CD4-positive, alpha-beta T cell treated with Interleukin-15 for 4 hours (primary cell): Measurements from ENCODE around the gene ASB18.
"Not testable (repeated sequence)": the region's sequence is repeated elsewhere in the genome, so short reads cannot be mapped to it uniquely, and the experiment has no call there.

Experiments
- DNase-seq: peaks from one replicate; pipeline ENCODE4 v3.0.0-alpha.2; 2020; ENCODE audit warnings: low spot score

ASB18 gene, protein sequence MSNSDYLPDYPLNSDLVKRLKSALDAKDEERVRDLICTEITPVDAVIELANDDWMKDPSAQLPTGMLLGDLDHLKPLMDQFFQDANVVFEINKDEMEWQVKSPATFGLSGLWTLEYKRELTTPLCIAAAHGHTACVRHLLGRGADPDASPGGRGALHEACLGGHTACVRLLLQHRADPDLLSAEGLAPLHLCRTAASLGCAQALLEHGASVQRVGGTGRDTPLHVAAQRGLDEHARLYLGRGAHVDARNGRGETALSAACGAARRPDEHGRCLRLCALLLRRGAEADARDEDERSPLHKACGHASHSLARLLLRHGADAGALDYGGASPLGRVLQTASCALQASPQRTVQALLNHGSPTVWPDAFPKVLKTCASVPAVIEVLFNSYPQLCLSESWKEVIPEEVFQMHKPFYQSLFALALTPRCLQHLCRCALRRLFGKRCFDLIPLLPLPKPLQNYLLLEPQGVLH

GRCh38 chr2:236264256-236264655, at the start of gene ASB18:
Gene ASB18 (minus strand): TSS chr2:236264406. CDS start chr2:236264345, 61 bp downstream.
- DNase-seq, result no peak

DNA sequence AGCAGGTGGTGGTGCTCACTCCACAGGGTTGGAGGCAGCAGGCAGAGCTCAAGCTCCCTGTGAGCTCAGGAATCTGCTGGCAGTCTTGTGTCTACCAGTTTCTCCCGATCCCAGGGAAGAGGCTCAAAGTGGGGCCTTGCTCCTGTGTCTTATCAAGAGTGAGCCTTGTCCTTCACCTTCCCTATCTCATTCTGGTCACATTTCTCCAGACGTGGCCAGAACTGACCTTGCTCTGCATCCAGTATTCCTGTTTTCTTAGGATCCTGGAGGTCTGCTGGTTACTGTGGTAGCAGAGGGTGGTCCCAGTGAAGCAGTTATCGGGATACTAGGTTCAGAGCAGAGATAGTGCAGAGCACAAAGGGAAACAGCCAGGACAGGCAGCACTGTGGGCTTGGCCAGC, 47.1 kb upstream of the ASB18 start:
- DNase-seq, result no peak

GRCh38 chr2:236309669-236310029, 45.4 kb upstream of the ASB18 start:
- no peak for DNase-seq

- no peak for DNase-seq
These were observed 44.9 kb upstream of the ASB18 start for GRCh38 chr2:236308855-236309668.

GRCh38 chr2:236307641-236308040, 43.4 kb upstream of the ASB18 start:
- no peak for DNase-seq

DNA sequence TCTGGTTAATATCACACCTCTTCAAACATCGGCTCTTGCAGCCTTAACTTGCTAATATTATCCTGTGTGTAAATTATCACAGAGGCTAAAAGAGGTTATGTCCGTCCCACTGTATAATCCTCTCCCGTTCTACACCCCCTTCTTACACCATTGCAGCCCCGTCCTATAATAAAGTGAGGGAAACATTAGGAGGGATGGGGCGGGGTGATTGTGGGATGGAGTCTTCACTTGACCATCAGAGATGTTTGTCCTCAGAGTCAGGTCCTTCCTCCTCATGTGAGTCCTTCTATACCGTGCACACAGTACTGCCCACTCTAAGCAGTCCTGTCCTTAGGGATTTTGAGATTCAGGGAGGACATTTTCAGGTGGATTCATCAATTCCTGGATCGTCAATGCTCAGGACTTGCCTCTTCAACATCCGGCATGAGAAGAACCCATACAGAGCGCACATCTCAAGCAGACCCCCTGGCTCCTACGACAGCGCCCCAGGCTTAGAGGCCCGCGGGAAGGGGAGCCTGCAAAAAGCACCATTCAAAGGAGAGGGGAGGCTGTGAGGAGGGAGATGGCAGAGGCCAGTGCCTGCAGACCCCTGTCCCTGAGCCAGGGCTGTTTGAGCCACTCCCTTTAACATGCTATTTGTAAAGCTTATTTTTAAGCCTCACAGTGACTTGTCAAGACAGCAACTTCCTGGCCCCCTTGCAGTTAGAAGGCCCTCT, 42.8 kb upstream of the ASB18 start:
- no peak for DNase-seq

DNA sequence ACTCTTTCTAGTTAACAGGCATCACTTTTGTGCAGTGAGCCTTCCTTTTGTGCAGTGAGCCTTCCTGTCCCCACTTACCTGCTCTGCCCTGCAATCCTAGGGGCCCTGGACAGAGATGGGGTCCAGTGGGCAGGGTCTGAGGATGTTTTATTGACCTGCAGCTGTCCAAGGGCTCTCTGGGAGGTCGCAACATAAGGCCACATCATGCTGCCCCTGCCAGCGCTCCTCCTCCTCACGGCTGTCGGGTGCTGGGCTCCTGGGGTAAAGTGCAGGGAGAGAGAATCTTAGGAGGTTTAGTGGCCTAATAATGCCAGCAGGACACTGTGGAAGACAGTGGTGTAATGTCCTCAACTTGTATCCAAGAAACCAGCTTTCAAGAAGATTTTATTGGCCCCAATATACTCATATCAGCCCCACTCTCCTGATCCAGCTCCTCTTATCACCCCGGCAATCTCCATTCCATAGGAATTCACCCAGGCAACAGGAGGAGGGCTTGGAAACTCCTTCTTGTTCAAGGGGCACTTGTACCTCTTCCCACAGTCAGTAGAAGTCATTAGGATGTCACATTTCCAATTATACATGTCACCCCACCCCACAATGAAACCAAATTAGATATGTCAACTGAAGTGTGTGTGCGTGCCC, 41.9 kb upstream of the ASB18 start:
- DNase-seq, result no peak

DNA sequence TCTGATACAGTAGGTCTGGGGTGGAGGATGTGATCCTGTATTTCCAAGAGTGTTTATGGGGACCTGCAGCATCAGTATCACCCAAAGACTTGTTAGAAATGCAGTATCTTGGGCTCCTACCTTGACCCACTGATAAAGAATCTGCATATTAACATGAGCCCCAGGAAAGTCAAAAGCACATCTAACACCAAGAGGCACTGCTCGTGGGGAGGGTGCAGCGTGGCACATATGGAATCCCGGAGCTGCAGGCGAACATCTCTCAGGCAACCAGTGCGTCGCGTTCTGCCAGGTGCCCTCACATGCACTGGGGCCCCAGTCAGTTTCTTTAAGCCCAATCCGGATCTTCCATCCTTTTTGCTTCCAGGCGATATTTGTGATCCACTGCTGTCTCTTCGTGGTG, 41.3 kb upstream of the ASB18 start:
- no peak for DNase-seq

GRCh38 chr2:236303935-236304334, 39.7 kb upstream of the ASB18 start:
- no peak for DNase-seq

GRCh38 chr2:236302555-236302954, 38.3 kb upstream of the ASB18 start:
- DNase-seq, result no peak

DNA sequence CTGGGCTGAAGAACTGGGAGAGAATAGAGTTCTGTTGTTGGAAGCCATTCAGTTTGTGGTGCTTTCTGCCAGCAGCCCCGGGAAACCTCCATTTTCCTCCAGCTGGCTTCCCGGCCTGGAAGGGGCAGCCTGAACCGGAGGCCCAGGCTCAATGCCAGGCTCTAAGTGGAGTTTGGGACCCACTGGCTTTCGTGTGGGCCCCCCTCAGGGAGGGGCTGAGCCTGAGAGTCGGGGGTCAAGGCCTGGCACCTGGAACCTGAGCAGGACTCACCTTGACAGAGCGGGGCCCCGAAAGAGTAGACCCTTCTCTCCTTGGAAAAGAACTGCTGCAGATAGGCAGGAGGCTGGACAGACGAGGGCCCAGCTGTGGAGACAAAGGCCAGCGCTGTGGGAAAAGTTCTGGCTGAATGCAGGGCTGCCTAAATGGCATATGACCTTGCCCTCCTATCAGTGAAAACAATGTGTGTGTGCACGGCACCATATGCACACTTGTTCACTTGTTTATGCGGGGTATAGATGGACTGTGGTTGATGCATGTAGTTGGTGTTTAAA, 34.8 kb upstream of the ASB18 start:
- DNase-seq, result no peak

DNA sequence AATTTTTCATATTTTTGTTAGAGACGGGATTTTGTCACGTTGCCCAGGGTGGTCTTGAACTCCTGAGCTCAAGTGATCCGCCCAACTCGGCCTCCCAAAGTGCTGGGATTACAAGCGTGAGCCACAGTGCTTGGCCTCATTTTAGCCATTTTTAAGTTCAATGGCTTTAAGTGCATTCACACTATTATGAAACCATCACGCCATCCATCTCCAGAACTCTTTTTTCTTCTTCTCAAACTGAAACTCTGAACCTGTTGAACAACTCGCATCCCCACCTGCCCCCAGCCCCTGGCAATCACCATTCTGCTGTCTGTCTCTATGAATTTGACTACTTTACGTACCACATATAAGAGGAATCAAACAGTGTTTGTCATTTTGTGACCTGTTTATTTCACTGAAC, 31.3 kb upstream of the ASB18 start:
- no peak for DNase-seq

DNA sequence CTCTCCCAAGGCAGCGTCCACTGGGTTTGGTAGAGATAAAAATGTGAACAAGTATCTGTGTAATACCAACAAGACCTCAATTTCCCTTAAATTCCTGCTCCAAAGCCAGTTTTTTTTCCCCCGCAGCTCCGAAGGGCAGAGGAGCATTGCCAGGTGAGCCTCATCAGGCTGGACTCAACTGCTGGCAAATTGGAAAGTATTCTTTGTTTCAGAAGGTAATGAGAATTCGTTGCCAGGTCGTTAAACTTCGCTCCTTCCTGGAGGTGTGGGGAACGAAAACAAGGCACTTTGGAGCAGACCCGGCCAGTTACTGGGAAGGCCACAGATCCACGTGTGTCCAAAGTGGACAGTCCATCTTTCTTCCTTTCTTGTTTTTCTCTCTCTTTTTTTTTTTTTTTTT, 30.4 kb upstream of the ASB18 start:
- no peak for DNase-seq

DNA sequence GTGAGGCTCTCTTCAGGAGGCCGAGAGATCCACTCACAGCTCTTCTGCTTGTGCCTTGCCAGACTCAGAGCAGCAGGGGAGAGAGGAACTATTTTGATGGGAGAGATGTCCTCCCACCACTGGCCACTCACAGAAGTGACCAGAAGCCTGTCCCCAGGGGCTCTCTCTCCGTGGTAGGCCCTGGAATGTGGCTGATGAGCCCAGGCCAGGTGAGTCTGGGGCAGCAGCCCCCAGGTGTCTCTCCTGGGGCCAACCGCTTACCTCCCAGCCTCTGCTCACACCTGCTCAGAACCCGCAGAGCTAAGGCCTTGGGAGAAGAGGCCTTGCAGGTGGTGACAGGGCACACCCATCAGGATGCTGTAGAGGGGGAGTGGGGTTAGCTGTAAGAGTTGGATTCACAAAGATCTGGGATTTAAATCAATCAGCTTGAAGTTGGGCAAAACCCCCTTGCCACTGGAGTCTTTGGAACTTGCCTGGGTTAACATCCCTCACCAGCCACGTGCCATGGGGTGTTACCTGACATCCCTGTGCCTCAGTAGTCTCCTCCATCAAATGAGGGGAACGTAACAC, 29.1 kb upstream of the ASB18 start:
- no peak for DNase-seq

DNA sequence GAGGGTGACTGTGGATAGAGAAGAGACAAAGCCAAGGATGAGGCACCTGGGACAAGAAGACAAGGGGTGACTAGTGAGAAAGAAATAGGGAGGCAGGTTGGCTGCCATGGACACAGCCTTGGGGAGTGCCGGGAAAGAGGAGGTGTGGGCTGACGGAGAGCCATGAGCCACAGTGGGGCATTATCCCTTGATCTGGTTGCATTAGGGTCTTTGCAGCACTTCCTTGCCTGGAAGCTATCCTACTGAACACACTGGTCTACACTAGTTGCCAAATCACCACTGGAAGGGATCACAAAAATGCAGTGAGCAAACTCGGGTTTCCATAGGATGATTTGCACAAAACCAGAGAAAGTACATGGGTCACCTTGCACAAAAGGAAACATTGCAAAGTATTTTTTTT, 27.7 kb upstream of the ASB18 start:
- DNase-seq, result no peak

- no peak for DNase-seq
These were observed 27.3 kb upstream of the ASB18 start for GRCh38 chr2:236291476-236291875.

GRCh38 chr2:236290742-236291425, 26.7 kb upstream of the ASB18 start:
- no peak for DNase-seq

GRCh38 chr2:236289766-236290462, 25.7 kb upstream of the ASB18 start:
- no peak for DNase-seq

DNA sequence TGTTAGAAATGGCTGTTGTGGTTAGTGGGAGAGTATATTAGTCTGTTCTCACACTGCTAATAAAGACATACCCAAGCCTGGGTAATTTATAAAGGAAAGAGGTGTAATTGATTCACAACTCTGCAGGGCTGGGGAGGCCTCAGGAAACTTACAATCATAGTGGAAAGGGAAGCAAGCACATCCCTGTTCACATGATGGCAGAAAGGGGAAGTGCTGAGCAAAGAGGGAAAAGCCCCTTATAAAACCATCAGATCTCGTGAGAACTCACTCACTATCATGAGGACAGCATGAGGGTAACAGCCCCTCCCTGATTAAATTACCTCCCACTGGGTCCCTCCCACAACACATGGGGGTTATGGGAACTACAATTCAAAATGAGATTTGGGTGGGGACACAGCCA, 24.2 kb upstream of the ASB18 start:
- not testable (repeated sequence) for DNase-seq

DNA sequence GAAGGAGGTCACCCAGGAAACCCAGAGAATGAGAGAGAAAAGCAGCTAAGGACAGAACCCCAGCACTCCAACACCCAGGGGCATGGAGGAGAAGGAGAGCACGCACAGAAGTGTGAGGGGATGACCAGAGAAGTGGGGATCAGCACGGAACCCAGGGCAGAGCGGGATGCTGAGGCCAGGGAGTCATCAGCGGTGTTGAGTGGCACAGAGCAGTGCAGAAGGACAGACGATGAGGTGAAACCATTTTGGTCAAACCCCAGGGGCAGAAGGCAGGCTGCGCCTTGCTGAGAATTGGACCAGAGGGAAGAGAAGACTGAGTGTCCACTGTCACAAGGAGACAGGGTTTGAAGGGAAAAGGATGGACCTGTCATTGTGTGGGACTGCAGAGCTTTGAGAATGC, 23.4 kb upstream of the ASB18 start:
- DNase-seq, result no peak
